ENCODE data around the gene NUP205.

Gene NUP205

DNA sequence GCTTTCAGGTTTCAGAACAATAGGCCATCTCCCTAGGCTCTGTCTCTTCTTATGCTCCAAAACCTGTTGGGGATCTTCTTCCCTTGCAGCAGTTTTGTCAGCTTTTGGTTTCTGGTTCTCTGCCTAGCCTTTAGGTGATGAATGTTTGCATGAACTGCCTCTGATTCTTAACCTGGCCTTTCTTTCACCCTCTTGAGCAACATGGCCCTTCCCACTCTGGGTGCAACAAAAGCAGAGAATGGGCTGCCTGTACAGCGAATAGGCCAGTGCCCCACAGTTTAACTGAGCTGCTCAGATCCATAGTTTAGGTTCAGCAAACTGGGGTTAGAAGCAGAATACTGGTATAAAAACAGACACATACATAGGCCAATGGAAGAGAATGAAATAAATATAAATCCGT lies 18.1 kb upstream of the NUP205 start:
- no peak for DNase-seq

DNA sequence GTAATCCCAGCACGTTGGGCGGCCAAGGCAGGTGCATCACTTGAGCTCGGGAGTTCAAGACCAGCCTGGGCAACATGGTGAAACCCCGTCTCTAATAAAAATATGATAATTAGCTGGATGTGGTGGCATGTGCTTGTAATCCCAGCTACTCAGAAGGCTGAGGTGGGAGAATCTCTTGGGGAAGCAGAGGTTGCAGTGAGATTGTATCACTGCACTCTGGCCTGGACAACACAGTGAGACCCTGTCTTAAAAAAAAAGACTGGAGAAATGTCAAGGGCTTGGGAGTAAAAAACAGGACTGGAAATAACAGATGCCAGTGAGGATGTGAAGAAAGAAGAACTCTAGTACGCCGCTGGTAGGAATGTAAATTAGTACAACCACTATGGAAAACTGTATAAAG lies 16.7 kb upstream of the NUP205 start:
- no peak for DNase-seq

DNA sequence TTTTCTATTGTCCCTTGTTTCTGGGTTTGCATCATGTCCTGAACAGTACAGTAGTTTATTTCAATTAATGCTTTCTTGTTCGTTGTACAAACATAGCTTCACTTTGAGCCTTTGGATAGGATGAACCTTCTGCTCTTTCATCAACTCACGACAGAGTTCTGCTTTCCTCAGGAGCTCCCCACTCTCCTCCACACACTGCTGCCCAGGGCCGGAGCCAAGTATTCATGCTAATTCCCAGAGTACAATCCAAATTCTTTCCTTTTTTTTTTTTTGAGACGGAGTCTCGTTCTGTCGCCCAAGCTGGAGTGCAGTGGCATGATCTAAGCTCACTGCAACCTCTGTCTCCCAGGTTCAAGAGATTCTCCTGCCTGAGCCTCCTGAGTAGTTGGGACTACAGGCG lies 7.5 kb upstream of the NUP205 start:
- no peak for DNase-seq

DNA sequence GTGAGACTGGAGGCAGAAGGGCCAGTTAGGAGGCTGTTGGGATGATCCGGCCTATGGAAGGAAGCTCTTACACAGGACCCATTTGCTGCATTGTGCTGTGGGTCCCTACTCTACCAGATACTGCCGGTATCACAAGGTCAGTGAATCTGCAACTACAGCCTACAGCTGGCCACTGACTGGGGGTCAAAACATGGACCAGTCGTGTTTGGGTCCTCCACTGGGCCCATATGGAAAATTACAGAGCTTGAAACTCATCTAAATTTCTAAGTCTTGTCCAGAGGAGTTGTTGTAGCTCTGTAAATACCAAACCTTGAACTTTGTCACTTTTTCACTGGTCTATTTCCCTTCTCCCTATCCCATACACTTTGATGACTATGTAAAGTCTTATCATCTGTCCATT lies 5.6 kb upstream of the NUP205 start:
- no peak for DNase-seq

DNA sequence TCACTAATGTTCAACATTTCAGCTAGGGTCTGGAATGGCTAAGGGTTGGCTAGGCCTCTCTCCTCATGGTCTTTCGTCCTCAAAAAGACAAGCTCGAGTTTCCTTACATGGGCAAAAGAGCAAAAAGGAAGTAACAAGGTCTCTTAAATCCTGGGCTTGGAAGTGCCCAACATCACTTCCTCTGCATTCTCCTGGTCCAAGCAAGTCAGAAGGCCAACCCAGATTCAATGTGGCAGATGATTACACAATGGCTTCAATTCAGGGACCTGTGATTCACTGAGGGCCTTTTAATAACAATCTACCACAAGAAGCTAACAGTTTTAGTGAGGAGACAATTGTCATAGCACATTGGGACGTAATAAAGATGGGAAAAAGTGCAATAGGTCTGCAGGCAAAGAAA lies 4.4 kb upstream of the NUP205 start:
- DNase-seq: no peak

DNA sequence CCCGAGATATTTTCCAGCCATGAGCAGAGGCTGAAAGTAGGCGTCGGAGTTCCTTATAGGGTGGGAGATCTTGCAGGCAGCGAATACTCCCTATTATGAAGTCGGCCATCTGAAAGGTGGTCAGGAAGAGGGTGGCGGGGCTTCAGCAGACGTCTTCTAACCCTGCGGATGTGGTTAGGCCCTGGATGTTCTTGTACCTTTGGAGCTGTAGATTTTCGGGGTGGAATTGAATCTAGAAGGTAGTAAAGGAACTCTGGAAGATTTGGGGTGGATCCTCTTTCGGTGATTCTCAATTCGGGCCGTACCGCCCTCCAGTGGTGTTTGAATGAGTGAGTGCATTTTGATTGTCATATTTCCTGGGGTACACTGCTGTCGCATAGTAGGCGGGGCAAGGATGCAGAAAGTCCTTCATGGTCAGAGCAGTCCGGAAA lies 635 bp downstream of the NUP205 start:
- DNase-seq: peak; percentile 64

DNA sequence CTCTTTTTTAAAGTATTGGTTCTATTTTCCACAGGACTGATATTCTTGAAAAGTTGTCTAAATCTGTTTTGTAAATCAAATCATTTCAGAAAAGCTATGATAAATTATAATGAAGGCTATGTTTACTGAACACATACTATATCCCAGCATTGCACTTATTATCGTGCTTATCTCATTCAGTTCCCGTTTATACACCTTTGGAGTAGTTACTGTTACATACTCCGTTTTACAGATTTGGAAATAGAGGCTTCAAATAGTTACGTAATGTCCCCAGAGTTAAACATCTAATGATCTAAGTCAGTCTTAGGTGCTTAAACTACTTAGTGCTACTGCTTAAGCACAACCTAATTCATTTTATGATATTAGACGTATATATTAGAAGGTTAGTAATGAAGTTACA lies 1.2 kb downstream of the NUP205 start:
- no peak for DNase-seq

DNA sequence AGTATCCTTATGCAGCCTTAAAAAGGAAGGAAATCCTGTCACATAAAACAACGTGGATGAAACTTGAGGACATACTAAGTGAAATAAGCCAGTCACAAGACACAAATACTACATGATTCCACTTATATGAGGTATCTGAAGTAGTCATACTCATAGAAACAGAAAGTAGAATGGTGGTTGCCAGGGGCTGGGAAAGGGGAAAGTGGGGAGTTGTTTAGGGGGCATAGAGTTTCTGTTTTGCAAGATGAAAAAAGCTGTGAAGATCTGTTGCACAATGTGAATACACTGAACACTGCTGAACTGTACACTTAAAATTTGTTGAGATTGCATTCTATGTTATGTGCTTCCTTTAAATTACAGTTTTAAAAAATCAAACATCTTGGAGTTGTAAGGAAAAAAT lies 2.9 kb downstream of the NUP205 start:
- DNase-seq: no peak

DNA sequence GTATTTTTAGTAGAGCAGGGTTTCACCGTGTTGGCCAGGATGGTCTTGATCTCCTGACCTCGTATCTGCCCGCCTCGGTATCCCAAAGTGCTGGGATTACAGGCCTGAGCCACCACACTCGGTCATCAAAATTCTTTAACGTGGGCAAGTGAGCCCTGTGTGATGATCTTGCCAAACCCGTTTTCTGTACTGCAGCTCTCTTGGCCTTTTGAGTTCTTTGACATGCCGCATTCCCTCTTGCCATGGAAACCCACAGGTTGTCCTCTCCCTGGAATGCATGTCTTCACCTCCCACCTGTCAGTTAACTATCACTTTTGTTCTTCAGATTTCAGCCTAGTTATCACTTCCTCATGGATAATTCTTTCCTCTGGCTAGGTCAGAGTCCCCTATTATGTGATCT lies 5.0 kb downstream of the NUP205 start:
- DNase-seq: no peak

DNA sequence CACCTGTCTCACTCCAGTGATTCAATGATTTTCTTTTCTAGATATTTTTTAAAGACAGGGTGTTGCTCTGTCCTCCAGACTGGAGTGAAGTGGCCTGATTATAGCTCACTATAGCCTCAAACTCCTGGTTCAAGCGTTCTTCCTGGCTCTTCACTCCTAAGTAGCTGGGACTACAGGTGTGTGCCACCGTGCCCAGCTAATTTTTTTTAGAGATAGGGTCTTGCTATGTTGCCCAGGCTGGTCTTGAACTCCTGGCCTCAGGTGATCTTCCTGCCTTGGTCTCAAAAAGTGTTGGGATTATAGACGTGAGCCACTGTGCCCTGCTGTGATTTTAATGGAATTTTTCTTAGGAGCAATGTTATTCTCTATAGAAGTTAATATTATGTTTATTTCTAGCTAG lies 14.1 kb downstream of the NUP205 start:
- DNase-seq: no peak

DNA sequence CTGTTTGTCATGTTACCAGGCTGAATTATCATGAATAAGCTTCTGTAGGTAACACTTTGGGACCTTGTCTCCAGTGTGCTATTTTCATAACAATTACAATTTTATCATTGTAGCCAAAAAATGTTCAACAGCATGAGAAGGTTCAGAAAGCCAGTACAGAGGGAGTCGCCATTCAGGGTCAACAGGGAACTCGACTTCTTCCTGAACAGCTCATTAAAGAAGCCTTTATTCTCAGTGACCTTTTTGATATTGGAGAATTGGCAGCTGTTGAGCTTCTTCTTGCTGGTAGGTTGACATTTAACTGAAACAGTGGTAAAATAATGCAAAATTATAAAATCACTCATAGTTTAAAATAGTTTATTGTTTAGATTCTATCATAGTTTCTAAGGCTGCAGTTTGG lies 15.8 kb downstream of the NUP205 start:
- no peak for DNase-seq

DNA sequence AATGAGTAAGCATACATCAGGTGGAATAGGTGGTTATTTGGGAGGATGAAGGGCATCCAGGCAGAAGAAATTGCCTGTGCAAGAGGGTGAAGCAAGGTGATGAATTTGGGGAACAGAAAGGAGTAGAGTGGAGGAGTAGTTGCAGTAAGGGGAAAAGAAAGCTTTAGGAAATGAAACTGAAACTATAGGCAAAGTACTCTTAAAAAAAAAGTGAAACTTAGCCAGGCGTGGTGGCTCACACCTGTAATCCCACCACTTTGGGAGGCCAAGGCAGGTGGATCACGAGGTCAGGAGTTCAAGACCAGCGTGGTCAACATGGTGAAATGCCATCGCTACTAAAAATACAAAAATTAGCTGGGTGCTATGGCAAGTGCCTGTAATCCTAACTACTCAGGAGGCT lies 17.6 kb downstream of the NUP205 start:
- DNase-seq: no peak

DNA sequence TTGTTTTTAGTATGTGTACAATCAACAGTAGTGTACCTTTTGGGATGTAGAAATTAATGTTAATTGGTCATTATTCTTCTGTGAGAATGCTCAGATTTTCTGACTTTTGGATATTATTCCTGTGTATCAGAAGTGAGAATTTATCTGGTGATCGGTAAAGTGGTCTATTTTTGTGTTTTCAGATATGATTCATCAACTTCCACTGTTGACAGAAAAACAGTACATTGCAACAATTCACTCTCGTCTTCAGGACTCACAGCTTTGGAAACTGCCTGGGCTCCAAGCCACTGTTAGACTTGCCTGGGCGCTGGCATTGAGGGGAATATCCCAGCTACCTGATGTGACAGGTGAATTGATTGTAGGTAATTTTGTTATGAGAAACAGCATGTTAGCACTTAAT lies 20.9 kb downstream of the NUP205 start:
- DNase-seq: no peak

DNA sequence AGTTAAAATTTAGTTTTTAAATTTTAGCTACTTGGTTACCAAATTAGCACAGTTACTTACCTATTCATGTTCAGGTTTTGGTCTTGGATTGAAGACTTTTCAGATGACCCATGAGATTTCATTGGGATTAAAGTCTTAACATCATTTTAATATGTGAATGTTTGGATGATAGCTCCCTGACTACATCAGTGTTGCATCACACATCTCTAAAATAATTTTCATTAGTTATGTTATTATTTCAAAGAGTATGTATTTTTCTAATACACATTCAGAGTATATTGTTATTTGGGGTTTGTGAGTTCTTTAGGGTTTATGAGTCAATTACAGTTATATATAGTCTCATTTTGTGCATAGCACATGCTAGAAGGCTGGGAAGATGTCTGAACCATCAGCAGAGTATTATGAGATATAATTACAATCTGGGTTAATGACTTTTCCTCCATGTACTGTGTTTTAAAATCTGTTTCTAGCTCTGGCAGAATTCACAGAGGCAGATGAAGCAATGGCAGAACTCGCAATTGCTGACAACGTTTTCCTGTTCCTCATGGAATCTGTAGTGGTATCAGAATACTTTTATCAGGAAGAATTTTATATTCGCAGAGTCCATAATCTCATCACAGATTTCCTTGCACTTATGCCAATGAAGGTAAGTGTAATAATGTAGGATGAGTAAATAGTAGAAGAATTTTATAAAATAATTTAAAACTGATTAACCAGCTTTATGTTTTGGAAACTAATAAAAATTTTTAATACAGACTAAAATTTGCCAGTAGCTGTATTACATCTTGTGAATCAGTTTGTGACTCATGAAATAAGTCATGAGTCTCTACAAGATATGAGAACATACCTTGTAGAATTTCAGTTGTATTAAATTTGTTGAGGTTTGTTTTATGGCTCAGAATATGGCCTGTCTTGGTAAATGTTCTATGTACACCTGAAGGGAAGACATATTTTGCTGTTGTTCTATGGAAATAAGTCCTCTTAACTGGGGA lies 26.9 kb downstream of the NUP205 start:
- no peak for DNase-seq

DNA sequence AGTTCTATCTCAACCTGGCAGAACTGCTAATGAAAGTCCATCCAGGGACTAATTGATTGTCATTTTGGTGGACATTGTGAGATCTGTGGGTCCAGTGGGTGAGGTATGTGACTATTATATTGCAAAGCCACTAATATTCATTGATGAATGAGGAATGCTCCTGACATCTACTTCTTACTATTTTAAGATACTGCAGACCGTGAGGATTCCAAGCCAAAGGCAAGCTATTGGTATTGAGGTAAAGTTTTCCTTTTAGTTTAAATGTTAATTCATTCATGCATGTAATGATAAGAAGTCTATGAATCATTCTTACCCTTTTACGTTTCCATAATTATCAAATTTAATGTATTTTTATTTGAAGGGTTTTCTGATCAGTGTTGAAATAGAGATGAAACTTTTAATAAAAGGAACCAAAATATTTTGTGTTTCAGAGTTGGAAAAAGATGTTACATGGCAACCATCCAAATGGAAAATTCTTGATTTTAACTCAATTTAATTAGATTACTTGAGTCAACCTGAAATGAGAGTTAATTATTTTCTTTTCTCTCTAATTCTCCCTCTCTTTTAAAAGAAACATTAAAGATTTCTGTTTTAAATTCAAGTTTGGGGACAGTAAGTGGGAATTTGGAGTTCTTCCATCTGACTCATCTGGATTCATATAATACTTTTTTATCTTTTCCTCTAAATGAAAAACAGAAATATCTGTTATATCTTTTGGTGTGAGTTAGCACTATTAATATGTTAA lies 39.6 kb downstream of the NUP205 start:
- DNase-seq: no peak

DNA sequence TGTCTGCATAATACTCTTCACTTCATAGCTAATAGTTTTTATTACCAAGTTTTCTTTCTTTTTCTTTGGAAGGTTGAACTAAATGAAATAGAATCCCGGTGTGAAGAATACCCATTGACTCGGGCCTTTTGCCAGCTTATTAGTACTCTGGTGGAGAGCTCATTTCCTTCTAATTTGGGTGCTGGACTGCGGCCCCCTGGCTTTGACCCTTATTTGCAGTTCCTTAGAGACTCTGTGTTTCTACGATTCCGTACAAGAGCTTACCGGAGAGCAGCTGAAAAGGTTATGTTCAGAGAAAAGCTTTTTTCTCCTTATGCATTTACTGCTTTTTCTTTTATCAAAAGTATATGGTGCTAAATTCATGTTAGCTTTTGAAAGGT lies 40.2 kb downstream of the NUP205 start:
- no peak for DNase-seq

DNA sequence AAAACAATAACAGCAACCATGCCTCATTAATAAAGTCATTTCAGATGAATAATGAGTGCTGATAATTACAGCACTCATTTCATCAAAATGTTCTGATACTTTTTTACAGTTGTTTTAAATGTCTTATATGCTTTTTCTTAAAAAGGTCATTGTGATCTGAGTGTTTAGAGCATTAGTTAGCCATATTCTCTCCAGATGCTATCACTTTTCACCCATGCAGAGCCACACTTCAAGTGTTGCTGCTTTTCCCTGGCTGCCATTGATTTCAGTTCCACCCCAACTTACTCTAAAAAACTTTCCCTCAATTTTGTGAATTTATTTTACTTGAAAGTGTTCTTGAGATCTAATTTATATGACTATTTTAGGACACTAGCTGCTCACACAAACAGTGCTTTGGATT lies 41.8 kb downstream of the NUP205 start:
- DNase-seq: no peak

DNA sequence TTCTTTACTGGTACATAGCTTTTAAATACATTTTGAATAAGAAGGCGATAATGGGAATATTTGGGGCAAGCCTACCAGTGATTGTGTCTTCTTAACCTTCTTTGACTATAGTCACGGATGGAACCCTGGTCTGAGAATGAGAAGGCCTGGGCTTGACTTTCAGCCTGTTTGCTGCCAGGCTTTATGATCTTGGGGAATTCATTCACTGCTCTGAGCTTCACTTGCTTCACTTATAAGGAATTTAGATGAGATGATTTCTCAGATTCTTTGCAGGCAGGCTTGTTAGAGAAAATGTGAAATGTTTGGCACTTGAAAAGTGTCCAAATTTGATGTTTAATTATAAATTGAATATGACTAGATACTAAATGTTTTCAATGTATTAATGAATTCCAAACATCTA lies 42.5 kb downstream of the NUP205 start:
- DNase-seq: no peak

DNA sequence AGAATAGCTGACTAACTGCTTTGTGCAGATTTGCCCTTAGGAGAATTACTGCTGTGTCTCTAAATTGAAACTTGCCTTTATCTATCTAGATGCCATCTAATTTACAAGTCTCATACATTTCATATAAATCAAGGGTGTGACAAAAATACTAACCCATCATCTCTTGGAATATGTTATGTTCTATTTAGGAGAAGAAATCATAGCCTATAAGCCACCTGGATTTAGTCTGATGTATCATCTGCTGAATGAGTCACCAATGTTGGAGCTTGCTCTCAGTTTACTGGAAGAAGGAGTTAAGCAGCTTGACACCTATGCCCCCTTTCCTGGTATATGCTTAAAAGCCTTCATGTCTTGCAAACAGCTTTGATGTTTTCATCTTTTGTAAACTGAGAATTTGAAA lies 43.5 kb downstream of the NUP205 start:
- DNase-seq: no peak

DNA sequence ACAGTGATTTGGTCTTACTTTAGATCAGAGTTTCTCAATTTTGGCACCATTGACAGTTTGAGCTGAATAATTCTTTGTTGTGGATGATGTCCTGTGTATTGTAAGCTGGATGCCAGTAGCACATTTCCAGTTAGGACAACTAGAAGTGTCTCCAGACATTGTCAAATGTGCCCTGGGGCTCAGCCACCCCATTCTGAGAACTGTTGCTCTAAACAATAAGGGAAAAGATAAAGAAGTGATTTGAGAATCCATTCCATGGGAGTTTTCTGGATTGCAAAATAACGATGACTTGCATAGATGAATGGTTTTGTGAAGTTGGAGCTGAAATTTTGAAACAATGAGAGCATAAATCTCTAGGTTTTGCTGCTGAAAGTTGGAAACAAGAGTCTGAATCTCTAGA lies 44.6 kb downstream of the NUP205 start:
- no peak for DNase-seq

DNA sequence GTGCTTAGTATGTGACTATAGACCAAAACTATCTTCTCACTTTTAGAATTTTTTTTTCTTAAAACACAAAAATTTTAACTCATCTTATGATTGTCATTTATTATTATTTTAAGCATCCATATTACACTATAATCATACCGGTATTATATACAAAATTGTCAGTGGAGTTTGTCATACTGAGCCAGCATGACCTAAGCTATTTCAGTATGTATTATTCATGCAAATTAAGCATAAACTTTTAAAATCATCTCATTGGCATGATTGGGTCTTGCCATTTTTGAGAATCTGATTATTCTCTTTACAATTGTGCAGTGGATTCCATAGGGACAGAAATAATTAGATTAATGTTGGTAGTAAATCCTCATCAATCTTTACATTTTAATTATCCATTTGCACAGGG lies 58.4 kb downstream of the NUP205 start:
- DNase-seq: no peak

DNA sequence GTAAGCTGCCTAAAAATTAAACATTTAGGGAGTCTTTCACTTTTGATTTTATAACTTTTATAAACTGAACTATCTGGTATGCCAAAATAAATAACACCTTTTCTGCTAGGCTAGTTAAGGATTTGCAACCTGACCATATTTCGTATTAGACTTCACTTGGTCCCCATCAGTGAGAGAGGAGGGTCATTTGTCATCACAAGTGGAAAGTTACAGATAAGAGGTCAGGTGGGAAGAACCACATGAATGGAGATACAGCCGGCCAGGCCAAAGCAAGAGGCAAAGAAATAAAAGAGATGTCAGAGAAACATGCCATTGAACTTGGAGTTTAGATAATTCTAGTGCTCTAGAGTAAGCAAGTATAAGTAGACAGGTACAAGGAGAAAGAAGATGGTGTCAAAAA lies 60.1 kb downstream of the NUP205 start:
- DNase-seq: no peak

DNA sequence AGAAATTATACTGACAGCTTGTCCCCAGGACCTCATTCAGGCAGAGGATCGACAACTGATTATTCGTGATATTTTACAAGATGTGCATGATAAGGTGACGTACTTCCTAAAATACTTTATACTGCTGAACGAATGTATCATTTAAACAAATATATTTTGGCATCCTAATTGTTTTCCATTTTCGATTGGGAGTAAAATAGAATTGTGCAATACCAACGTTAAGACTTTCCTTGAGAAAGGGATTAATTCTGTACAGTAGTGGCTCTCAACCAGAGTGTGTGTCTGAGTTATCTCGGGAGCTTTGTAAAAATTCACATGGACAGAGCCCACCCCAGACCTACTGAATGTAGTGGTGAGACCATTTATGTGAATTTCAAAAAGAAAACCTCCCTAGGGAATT lies 60.8 kb downstream of the NUP205 start:
- no peak for DNase-seq

DNA sequence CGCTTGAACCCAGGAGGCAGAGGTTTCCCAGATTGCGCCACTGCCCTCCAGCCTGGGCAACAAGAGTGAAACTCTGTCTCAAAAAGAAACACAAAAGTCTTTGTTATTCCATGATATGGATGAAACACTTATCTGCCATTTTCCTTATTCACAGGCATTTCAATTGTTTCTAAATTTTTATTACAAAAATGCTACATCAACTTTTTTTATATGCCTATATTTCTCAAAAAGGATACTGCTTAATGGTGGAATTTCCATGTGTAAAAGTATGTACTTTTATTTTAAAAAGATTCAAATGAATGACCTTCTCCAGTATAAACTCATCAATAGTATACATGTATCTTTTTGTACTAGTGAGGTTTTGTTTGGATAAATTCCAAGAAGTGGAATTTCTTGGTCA lies 62.7 kb downstream of the NUP205 start:
- no peak for DNase-seq

Measured in NCI-H2227 treated with DMSO at 0.1 percent for 48 hours (cell line).